Spleen (tissue), 11 donors: Measurements from ENCODE around the gene CUX1. TPM values are rescaled to one million over a fixed set of nuclear protein-coding genes. Genes with fewer than 3 reads are reported as not detected.
A peak's percentile ranks its signal among the peaks of the same experiment; 100 is the strongest.

Source experiments
- DNase-seq: peaks from one replicate; pipeline ENCODE4 v3.0.0-alpha.2; 2020
- H3K27ac ChIP-seq, 8 donors: fragments of 200-600 bp; sonication (generic) in 7 of 8; 1 replicate in 4 of 8; 2 replicates in 4 of 8; pipeline versions ENCODE4 v1.5.0 to v1.8.0; 2016 to 2021; ENCODE audit warnings: inconsistent platforms in 4 of 8, mild to moderate bottlenecking in 4 of 8, moderate library complexity in 1 of 8
- H3K27me3 ChIP-seq, 7 donors: fragments of 200-600 bp; sonication (generic) in 6 of 7; replicated peaks in 1 of 7; 1 replicate in 4 of 7; 2 replicates in 3 of 7; pipeline versions ENCODE4 v1.5.0 to v1.8.0; 2016 to 2021; ENCODE audit warnings: inconsistent platforms in 3 of 7, mild to moderate bottlenecking in 1 of 7
- H3K36me3 ChIP-seq, 6 donors: fragments of 200-600 bp; sonication (generic) in 5 of 6; 1 replicate in 4 of 6; 2 replicates in 2 of 6; pipeline versions ENCODE4 v1.5.0 to v1.8.0; 2016 to 2021; ENCODE audit warnings: inconsistent platforms in 2 of 6
- H3K4me1 ChIP-seq, 6 donors: fragments of 200-600 bp; sonication (generic) in 5 of 6; 1 replicate in 3 of 6; 2 replicates in 3 of 6; pipeline versions ENCODE4 v1.5.0 to v1.8.0; 2016 to 2021; ENCODE audit warnings: inconsistent platforms in 3 of 6
- H3K4me3 ChIP-seq, 8 donors: fragments of 200-600 bp; sonication (generic) in 7 of 8; 1 replicate in 4 of 8; 2 replicates in 4 of 8; pipeline versions ENCODE4 v1.5.0 to v1.8.0; 2016 to 2021; ENCODE audit warnings: inconsistent platforms in 4 of 8, mild to moderate bottlenecking in 4 of 8, moderate library complexity in 2 of 8
- H3K9me3 ChIP-seq, 8 donors: fragments of 200-600 bp; sonication (generic) in 7 of 8; 1 replicate in 4 of 8; 2 replicates in 4 of 8; pipeline versions ENCODE4 v1.5.0 to v1.8.0; 2016 to 2021; ENCODE audit warnings: inconsistent platforms in 4 of 8
- POLR2A ChIP-seq, 3 donors: fragments of 450-650 bp; IDR thresholded peaks; one replicate each; pipeline ENCODE4 v1.5.1; 2017; ENCODE audit warnings: antibody characterized with exemption in 3 of 3, mild to moderate bottlenecking in 1 of 3
- POLR2AphosphoS5 ChIP-seq, 3 donors: sonication (generic); formaldehyde crosslinking; IDR thresholded peaks; one replicate each; pipeline ENCODE4 v1.5.1; 2017; ENCODE audit warnings: antibody characterized with exemption in 3 of 3
- WGBS, 5 donors: extraction: QIAGEN DNeasy Blood & Tissue Kit in 3 of 5; methylation state at CpG; one replicate each; pipeline versions ENCODE4 v1.1.5 to v1.1.7; 2013 to 2018; 5-methylcytosine and 5-hydroxymethylcytosine counted together
- intact Hi-C: fragments of 100-400 bp; cut with DNase I; formaldehyde crosslinking; loops from one replicate; pipeline ENCODE4 v1.15.0; 2023; ENCODE audit warnings: low total_unique reads
- polyA plus RNA-seq, 3 donors: library from polyadenylated mRNA; stranded (reverse); fragments of 200-250 nt; gene quantifications; one replicate each; pipeline ENCODE4 v1.2.1, GENCODE V29; 2013
- total RNA-seq, 7 donors: library from RNA; depleted of rRNA in 3 of 7; stranded (reverse); fragments of >200 nt in 3 of 7; fragmentation: NEBNext Ultra II Directional in 4 of 7; extraction: Animal tissue kit (Norgen Biotek cat#: 25700) in 4 of 7; gene quantifications; one replicate each; pipeline versions ENCODE4 v1.1.0 to v1.2.1, GENCODE V29; 2016 to 2021
- TF ChIP-seq, protein P1 (sequence below), 11 experiments: fragments of 200-600 bp in 7 of 11; fragments of 450-650 bp in 4 of 11; sonication (generic) in 4 of 11; IDR thresholded peaks in 8 of 11; conservative IDR thresholded peaks in 3 of 11; 1 replicate in 7 of 11; 2 replicates in 4 of 11; pipeline versions ENCODE4 v1.4.0 to v1.8.0; 2016 to 2021; ENCODE audit warnings: antibody characterized with exemption in 11 of 11, inconsistent platforms in 4 of 11, mild to moderate bottlenecking in 1 of 11
- donor health status: healthy with polysubstance abuse.
- donor health status: DM: no; HTN: no; CAD: no; lungs with moderate emphysema.
- donor health status: DM: no; HTN: no; CAD: no.
- donor health status: Bipolar disorder and iron deficiency.
- donor health status: healthy.
- donor health status: DM: no; HTN: no; CAD: no.
- donor health status: DM: yes; HTN: yes; CAD: no.

CUX1 gene
- total and polyA plus RNA-seq, 10 donors: 9.1 to 95.8 (median 61.9) TPM

DNA sequence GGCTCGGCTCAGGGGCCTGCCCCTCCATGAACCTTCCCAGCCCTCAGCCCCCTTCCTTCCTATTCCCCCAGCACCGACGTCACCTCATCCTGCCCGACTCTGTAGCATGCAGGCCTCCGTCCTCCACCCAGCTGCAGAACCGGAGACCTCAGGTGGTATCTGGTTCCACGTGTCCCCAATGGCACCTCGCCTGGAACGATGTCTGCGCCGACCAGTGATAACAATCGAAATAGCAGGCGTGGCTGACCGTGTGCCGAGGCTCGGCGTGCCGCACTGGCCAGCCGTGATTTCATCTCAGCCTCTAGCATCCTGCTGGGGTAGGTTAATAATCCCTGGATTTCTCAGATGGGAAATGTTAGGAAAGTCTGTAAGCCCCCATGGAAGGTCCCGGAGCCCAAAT is 171.7 kb downstream of the CUX1 start:
- peaks cover 0 to 55% (median 11%) of the 10 kb centered on the region in 6 donors for H3K4me1 ChIP-seq

DNA sequence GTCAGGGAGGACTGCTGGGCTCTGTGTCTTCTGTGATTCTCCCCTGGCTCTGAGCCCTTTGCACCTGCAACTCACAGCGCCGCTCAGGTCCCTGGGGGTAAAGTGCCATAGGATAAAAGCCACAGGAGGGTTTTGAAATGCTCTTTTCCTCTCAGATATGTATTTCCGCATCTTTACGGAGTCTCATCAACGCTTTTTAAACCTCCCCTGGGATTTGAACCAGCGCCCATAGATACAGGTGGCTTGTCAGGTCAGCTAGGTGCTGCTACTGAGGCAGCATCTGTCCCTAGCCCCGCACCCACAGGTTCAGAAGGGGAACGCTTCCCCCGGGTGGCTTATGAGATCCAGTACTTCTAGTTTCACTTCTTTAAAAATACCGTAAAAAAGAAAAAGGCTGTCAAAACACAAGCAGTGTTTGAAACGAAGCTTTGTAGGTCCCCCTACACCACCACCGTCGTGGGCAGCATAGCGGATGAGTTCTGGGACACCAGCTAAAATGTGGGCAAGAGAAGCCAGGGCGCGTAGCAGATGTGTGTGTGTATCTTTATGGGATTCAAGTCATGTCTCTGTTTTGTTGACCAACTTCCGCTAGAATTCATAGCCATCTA is 173.5 kb downstream of the CUX1 start:
- Histone ChIP-seq H3K4me1 (peaks cover 0 to 58% (median 11%) of the 10 kb centered on the region in 6 donors), H3K27me3 (no peaks in the 10 kb centered on the region), H3K27ac (peak overlapping the region in 5 of 8 donors; percentile 44 to 74 (median 58)), H3K36me3 (peaks cover 0 to 16% (median 0%) of the 10 kb centered on the region in 6 donors), H3K4me3 (peak overlapping the region in 1 of 8 donors; percentile 32), H3K9me3 (no peaks in the 10 kb centered on the region)
- peak; percentile 87 for DNase-seq
- TF ChIP-seq, protein P1, sequence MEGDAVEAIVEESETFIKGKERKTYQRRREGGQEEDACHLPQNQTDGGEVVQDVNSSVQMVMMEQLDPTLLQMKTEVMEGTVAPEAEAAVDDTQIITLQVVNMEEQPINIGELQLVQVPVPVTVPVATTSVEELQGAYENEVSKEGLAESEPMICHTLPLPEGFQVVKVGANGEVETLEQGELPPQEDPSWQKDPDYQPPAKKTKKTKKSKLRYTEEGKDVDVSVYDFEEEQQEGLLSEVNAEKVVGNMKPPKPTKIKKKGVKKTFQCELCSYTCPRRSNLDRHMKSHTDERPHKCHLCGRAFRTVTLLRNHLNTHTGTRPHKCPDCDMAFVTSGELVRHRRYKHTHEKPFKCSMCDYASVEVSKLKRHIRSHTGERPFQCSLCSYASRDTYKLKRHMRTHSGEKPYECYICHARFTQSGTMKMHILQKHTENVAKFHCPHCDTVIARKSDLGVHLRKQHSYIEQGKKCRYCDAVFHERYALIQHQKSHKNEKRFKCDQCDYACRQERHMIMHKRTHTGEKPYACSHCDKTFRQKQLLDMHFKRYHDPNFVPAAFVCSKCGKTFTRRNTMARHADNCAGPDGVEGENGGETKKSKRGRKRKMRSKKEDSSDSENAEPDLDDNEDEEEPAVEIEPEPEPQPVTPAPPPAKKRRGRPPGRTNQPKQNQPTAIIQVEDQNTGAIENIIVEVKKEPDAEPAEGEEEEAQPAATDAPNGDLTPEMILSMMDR (IDR thresholded peaks at IDR 0.05 in 8 of 11, conservative IDR thresholded peaks at IDR 0.05 in 3 of 11): no peak
- TF ChIP-seq POLR2AphosphoS5 (IDR thresholded peaks at IDR 0.05) (peak in 1 of 3 donors; percentile 46), POLR2A (IDR thresholded peaks at IDR 0.05) (no peak)
- 41 to 73% (median 50%) methylated on average over 17 of the region's 17 CpGs for WGBS, 5 donors
- intact Hi-C loops: no loop called here

More for the DNA sequence above, 171.7 kb downstream of the CUX1 start:
- DNase-seq: no peak
- Histone ChIP-seq H3K9me3 (no peaks in the 10 kb centered on the region), H3K27me3 (no peaks in the 10 kb centered on the region), H3K4me3 (no peak overlapping the region), H3K36me3 (peaks cover 0 to 16% (median 0%) of the 10 kb centered on the region in 6 donors), H3K27ac (no peak overlapping the region)
- 88 to 93% (median 92%) methylated on average over 20 of the region's 20 CpGs for WGBS, 5 donors
- intact Hi-C loops: no loop called here
- TF ChIP-seq POLR2AphosphoS5 (IDR thresholded peaks at IDR 0.05): peak in 1 of 3 donors; percentile 20
- TF ChIP-seq, protein P1 (IDR thresholded peaks at IDR 0.05 in 8 of 11, conservative IDR thresholded peaks at IDR 0.05 in 3 of 11): no peak

DNA sequence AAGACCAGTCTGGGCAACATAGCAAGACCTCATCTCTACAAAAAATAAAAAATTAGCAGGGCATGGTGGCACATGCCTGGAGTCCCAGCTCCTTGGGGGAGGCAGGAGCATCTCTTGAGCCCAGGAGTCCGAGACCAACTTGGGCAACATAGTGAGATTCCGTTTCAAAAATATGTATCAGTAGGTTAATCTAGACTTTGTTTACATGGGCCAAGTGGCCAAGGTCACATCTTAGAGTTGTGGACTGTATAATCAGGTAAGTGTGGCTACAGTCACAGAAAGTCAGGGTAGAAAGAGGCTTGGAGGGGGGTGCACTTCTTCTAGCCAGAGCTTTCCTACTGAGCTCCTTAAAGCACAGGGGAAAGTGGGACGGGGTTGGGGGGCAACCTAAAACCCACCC is 174.4 kb downstream of the CUX1 start:
- peaks cover 0 to 63% (median 11%) of the 10 kb centered on the region in 6 donors for H3K4me1 ChIP-seq
- DNase-seq: no peak
- no peaks in the 10 kb centered on the region for H3K9me3 ChIP-seq
- H3K27me3 ChIP-seq: no peaks in the 10 kb centered on the region
- intact Hi-C loops: no loop called here
- TF ChIP-seq, protein P1 (IDR thresholded peaks at IDR 0.05 in 8 of 11, conservative IDR thresholded peaks at IDR 0.05 in 3 of 11): no peak
- TF ChIP-seq POLR2A (IDR thresholded peaks at IDR 0.05) (no peak), POLR2AphosphoS5 (IDR thresholded peaks at IDR 0.05) (no peak)
- WGBS, 5 donors: 84 to 96% (median 93%) methylated on average over 3 of the region's 3 CpGs
- peaks cover 0 to 14% (median 0%) of the 10 kb centered on the region in 6 donors for H3K36me3 ChIP-seq
- H3K4me3 ChIP-seq: no peak overlapping the region
- peak overlapping the region in 2 of 8 donors; percentile 58 to 60 for H3K27ac ChIP-seq

DNA sequence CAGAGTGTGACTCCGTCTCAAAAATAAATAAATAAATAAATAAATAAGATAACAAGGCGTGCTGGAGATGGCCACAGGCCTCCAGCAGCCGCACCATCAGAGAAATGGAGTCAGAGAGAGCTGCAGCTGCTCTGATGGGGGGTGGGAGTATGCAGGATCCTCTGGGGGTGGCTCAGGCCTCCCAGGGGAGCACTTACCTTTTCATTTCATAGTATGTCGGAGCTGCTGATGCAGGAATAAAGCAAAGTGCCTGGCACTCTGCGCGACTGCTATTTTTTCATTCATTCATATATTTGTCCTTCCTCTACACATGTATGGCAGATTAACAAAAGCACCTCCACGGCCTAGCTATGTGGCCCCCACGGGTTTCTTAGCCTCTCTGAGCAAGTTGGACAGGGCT is 175.9 kb downstream of the CUX1 start:
- Histone ChIP-seq H3K36me3 (peaks cover 0 to 6% (median 0%) of the 10 kb centered on the region in 6 donors), H3K9me3 (no peaks in the 10 kb centered on the region), H3K27ac (no peak overlapping the region), H3K27me3 (no peaks in the 10 kb centered on the region), H3K4me1 (peaks cover 0 to 71% (median 13%) of the 10 kb centered on the region in 6 donors), H3K4me3 (no peak overlapping the region)
- WGBS, 5 donors: 80 to 95% (median 85%) methylated on average over 8 of the region's 8 CpGs
- no peak for DNase-seq
- TF ChIP-seq POLR2A (IDR thresholded peaks at IDR 0.05) (no peak), POLR2AphosphoS5 (IDR thresholded peaks at IDR 0.05) (no peak)
- TF ChIP-seq, protein P1 (IDR thresholded peaks at IDR 0.05 in 8 of 11, conservative IDR thresholded peaks at IDR 0.05 in 3 of 11): no peak
- intact Hi-C loops: no loop called here
